Glutamatergic neuron (in vitro differentiated cells): ENCODE data around the gene NRIP1. TPM values are rescaled to one million over a fixed set of nuclear protein-coding genes. Genes with fewer than 3 reads are reported as not detected.

ENCODE experiments used
- DNase-seq: peaks from one replicate; pipeline ENCODE4 v3.0.0; 2022
- H3K27ac Mint-ChIP-seq: one replicate; pipeline ENCODE4 v1.8.0; 2020; ENCODE audit warnings: mild to moderate bottlenecking, mixed read lengths, inconsistent platforms; ENCODE audit not compliant: unreplicated experiment
- H3K27me3 Mint-ChIP-seq: one replicate; pipeline ENCODE4 v1.8.0; 2020; ENCODE audit warnings: mild to moderate bottlenecking, moderate library complexity, mixed read lengths, inconsistent platforms; ENCODE audit not compliant: unreplicated experiment
- H3K36me3 Mint-ChIP-seq: one replicate; pipeline ENCODE4 v1.8.0; 2020; ENCODE audit warnings: mild to moderate bottlenecking, mixed read lengths, inconsistent platforms; ENCODE audit not compliant: unreplicated experiment
- H3K4me1 Mint-ChIP-seq: one replicate; pipeline ENCODE4 v1.8.0; 2020; ENCODE audit warnings: mild to moderate bottlenecking, low read depth, mixed read lengths, inconsistent platforms; ENCODE audit not compliant: unreplicated experiment
- H3K4me3 Mint-ChIP-seq: one replicate; pipeline ENCODE4 v1.8.0; 2020; ENCODE audit warnings: mild to moderate bottlenecking, mixed read lengths, inconsistent platforms; ENCODE audit not compliant: unreplicated experiment
- H3K9me3 Mint-ChIP-seq: one replicate; pipeline ENCODE4 v1.8.0; 2020; ENCODE audit warnings: mild to moderate bottlenecking, moderate library complexity, mixed read lengths, inconsistent platforms; ENCODE audit not compliant: unreplicated experiment
- CTCF ChIP-seq: fragments of 200-600 bp; sonication (generic); IDR thresholded peaks from one replicate; pipeline ENCODE4 v1.5.0; 2021; ENCODE audit not compliant: partially characterized antibody, unreplicated experiment
- total RNA-seq: library from RNA; stranded (reverse); fragmentation: NEBNext Ultra II Directional; extraction: Animal tissue kit (Norgen Biotek cat#: 25700); gene quantifications from one replicate; pipeline ENCODE4 v1.2.1, GENCODE V29; 2021; ENCODE audit not compliant: unreplicated experiment

Gene NRIP1
- total RNA-seq, 1 donor from 2014 or later: 51.5 TPM

GRCh38 chr21:15020797-15021196, 44.0 kb downstream of the NRIP1 start:
- TF ChIP-seq CTCF: no peak
- Mint-ChIP-seq H3K27me3 (no peaks in the 10 kb centered on the region), H3K4me1 (peaks cover 4% of the 10 kb centered on the region), H3K9me3 (peaks cover 2% of the 10 kb centered on the region), H3K4me3 (no peak overlapping the region), H3K36me3 (no peaks in the 10 kb centered on the region), H3K27ac (no peak overlapping the region)
- no peak for DNase-seq

GRCh38 chr21:15018382-15018781, 46.4 kb downstream of the NRIP1 start:
- no peak for TF ChIP-seq CTCF
- Mint-ChIP-seq H3K4me1 (peaks cover 16% of the 10 kb centered on the region), H3K36me3 (no peaks in the 10 kb centered on the region), H3K4me3 (no peak overlapping the region), H3K27ac (no peak overlapping the region), H3K27me3 (peaks cover 2% of the 10 kb centered on the region), H3K9me3 (peaks cover 2% of the 10 kb centered on the region)
- no peak for DNase-seq

GRCh38 chr21:15015622-15016471, 49.0 kb downstream of the NRIP1 start:
- no peak for DNase-seq
- Mint-ChIP-seq H3K9me3 (peaks cover 2% of the 10 kb centered on the region), H3K4me3 (no peak overlapping the region), H3K27ac (no peak overlapping the region), H3K36me3 (no peaks in the 10 kb centered on the region), H3K27me3 (peaks cover 2% of the 10 kb centered on the region), H3K4me1 (peaks cover 16% of the 10 kb centered on the region)
- TF ChIP-seq CTCF: no peak

GRCh38 chr21:15014221-15014620, 50.6 kb downstream of the NRIP1 start:
- peaks cover 2% of the 10 kb centered on the region for H3K27me3 Mint-ChIP-seq
- no peak overlapping the region for H3K4me3 Mint-ChIP-seq
- no peak for TF ChIP-seq CTCF
- H3K4me1 Mint-ChIP-seq: peaks cover 18% of the 10 kb centered on the region
- H3K36me3 Mint-ChIP-seq: no peaks in the 10 kb centered on the region
- H3K9me3 Mint-ChIP-seq: peaks cover 2% of the 10 kb centered on the region
- no peak for DNase-seq
- H3K27ac Mint-ChIP-seq: no peak overlapping the region

GRCh38 chr21:15011967-15012366, 52.8 kb downstream of the NRIP1 start:
- Mint-ChIP-seq H3K27me3 (peaks cover 6% of the 10 kb centered on the region), H3K4me3 (no peak overlapping the region), H3K9me3 (peaks cover 2% of the 10 kb centered on the region), H3K27ac (no peak overlapping the region), H3K4me1 (peaks cover 19% of the 10 kb centered on the region), H3K36me3 (peaks cover 6% of the 10 kb centered on the region)
- DNase-seq: no peak
- no peak for TF ChIP-seq CTCF
